AML-193 (cell line): ENCODE results near the gene INTS2.
A peak's percentile ranks its signal among the peaks of the same experiment; 100 is the strongest.
"Not testable (repeated sequence)": the region's sequence is repeated elsewhere in the genome, so short reads cannot be mapped to it uniquely, and the experiment has no call there.

Source experiments
- DNase-seq, 2 experiments: peaks; one replicate each; lab custom pipeline; 2025; lab: John Stamatoyannopoulos, UW

The INTS2 gene

GRCh38 chr17:61822326-61823285 is 105.2 kb downstream of the INTS2 start:
- no peak for DNase-seq

DNA sequence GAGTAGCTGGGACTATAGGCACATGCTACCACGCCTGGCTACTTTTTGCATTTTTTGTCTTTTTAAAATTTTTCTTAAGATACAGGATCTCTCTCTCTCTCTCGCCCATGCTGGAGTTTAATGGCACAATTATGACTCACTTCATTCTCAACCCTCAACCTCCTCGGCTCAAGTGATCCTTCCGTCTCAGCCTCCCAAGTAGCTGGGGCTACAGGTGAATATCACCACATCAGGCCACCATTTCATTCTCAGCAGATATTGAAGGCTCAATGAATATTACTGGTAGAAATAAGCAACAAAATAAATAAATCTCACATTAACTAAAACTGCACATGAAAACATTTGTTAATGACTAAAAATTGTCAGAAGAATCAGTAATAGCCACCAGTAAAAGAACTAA is 106.1 kb downstream of the INTS2 start:
- DNase-seq = no peak

DNA sequence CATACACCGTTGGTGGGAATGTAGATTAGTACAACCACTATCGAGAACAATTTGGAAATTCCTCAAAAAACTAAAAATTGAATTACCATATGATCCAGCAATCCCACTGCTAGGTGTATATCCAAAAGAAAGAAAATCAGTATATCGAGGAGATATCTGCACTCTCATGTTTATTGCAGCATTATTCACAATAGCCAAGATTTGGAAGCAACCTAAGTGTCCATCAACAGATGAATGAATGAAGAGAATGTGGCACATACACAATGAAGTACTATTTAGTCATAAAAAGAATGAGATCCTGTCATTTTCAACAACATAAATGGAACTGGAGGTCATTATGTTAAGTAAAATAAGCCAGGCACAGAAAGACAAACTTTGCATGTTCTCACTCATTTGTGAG is 108.5 kb downstream of the INTS2 start:
- not testable (repeated sequence) for DNase-seq

GRCh38 chr17:61818225-61818624 is 109.6 kb downstream of the INTS2 start:
- DNase-seq = no peak

DNA sequence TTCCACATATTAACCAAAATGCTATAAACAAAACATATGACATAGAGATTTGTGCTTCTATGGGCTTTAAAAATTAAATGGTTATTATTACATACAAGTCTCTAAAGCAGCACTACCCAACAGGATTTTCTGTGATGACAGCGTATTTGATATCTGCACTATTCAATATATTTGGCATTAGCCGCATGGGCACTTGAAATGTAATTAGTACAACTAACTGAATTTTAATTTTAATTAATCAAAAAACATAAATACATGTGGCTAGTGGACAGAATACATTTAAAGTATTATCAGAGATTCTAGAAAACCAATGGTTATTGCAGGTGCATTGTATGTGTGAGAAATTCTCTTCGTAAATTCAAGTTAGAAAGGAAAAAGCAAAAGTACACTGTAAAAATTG is 110.3 kb downstream of the INTS2 start:
- no peak for DNase-seq

DNA sequence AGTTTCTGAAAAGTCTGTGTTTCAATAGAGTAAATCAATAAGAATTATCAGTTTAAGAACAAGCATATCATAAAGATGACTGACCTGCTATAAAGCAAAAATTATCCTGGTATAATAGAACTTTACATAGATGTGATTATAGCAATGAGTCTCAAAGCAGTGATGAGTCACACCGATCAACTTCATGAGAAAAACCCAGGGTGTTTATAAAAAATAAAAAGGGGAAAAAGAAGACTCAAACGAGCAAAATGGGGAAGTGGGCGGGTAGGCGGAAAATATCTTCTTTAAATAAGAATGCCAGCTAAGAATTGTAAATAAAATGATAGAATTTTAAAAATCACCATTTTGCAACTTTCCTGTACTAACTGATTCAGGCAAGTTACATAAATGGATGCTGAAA is 111.2 kb downstream of the INTS2 start:
- peak; percentile 79 to 84 for DNase-seq

DNA sequence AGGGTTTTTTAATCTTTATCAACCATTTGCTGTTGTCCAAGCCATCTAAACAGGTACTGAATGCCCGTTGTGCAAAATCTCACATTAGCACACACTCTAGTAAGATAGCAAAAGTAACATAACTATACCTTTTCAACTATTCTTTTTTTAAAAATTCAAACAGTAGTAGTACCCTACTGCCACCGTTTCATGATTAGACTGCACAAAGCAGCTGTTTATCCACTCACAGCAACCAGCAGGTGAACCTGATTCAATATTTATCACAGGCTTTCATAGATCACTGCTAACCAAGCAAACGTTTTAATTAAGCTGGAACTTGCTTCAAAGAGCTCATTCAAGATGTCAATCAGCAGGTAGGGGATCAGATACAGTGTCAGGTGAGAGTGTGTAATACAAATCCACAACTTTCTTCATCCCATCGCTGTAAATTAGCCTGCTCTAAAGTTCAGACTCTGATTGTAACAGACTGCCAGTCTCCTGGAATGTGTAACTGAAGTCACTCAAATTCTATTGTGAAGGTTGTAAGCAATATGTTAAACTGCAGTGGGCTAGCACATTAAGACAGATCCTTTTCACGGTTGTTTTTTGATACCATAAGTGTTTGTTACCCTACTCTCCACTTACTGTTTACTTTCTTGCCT is 111.8 kb downstream of the INTS2 start:
- no peak for DNase-seq
